Measurements from ENCODE around the gene FIBP.

- TF ChIP-seq, protein P1, sequence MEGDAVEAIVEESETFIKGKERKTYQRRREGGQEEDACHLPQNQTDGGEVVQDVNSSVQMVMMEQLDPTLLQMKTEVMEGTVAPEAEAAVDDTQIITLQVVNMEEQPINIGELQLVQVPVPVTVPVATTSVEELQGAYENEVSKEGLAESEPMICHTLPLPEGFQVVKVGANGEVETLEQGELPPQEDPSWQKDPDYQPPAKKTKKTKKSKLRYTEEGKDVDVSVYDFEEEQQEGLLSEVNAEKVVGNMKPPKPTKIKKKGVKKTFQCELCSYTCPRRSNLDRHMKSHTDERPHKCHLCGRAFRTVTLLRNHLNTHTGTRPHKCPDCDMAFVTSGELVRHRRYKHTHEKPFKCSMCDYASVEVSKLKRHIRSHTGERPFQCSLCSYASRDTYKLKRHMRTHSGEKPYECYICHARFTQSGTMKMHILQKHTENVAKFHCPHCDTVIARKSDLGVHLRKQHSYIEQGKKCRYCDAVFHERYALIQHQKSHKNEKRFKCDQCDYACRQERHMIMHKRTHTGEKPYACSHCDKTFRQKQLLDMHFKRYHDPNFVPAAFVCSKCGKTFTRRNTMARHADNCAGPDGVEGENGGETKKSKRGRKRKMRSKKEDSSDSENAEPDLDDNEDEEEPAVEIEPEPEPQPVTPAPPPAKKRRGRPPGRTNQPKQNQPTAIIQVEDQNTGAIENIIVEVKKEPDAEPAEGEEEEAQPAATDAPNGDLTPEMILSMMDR (conservative IDR thresholded peaks at IDR 0.05), result no peak
- TF ChIP-seq ZFX (IDR thresholded peaks at IDR 0.05), result 0 out of 2 replicates have a peak, but pooled peaks have one; percentile 33
Observed at GRCh38 chr11:65919573-65920371, 31.5 kb upstream of the FIBP start.
